Fibroblast of skin of abdomen (primary cell): ENCODE results near the gene NTSR2.

Source experiments
- DNase-seq: peaks from one replicate; pipeline ENCODE4 v3.0.0-alpha.2; 2013

Gene NTSR2

GRCh38 chr2:11657195-11657594 lies 12.8 kb downstream of the NTSR2 start:
- no peak for DNase-seq

GRCh38 chr2:11656671-11657101 lies 13.3 kb downstream of the NTSR2 start:
- no peak for DNase-seq

GRCh38 chr2:11656252-11656651 lies 13.7 kb downstream of the NTSR2 start:
- DNase-seq: no peak

- no peak for DNase-seq
These were observed 14.5 kb downstream of the NTSR2 start for GRCh38 chr2:11655495-11655894.

GRCh38 chr2:11652553-11652952 lies 17.4 kb downstream of the NTSR2 start:
- DNase-seq: no peak

GRCh38 chr2:11651856-11652548 lies 18.0 kb downstream of the NTSR2 start:
- DNase-seq: no peak

GRCh38 chr2:11649093-11649492 lies 20.9 kb downstream of the NTSR2 start:
- no peak for DNase-seq

GRCh38 chr2:11647834-11648600 lies 22.0 kb downstream of the NTSR2 start:
- no peak for DNase-seq

- no peak for DNase-seq
These were observed 23.5 kb downstream of the NTSR2 start for GRCh38 chr2:11646530-11646929.

GRCh38 chr2:11644293-11644692 lies 25.7 kb downstream of the NTSR2 start:
- no peak for DNase-seq

- DNase-seq: no peak
These were observed 27.0 kb downstream of the NTSR2 start for GRCh38 chr2:11642972-11643371.

- no peak for DNase-seq
These were observed 29.9 kb downstream of the NTSR2 start for GRCh38 chr2:11640132-11640531.

GRCh38 chr2:11639503-11639902 lies 30.5 kb downstream of the NTSR2 start:
- no peak for DNase-seq

GRCh38 chr2:11637546-11637945 lies 32.4 kb downstream of the NTSR2 start:
- DNase-seq: no peak

- no peak for DNase-seq
These were observed 33.3 kb downstream of the NTSR2 start for GRCh38 chr2:11636593-11637295.

GRCh38 chr2:11635141-11635540 lies 34.9 kb downstream of the NTSR2 start:
- DNase-seq: no peak

GRCh38 chr2:11634584-11634983 lies 35.4 kb downstream of the NTSR2 start:
- no peak for DNase-seq

GRCh38 chr2:11633923-11634478 lies 36.0 kb downstream of the NTSR2 start:
- DNase-seq: no peak

- no peak for DNase-seq
These were observed 38.5 kb downstream of the NTSR2 start for GRCh38 chr2:11631462-11631861.

GRCh38 chr2:11630855-11631254 lies 39.1 kb downstream of the NTSR2 start:
- no peak for DNase-seq

- DNase-seq: no peak
These were observed 40.1 kb downstream of the NTSR2 start for GRCh38 chr2:11629851-11630250.

- DNase-seq: no peak
These were observed 40.8 kb downstream of the NTSR2 start for GRCh38 chr2:11629215-11629614.

- DNase-seq: no peak
These were observed 41.3 kb downstream of the NTSR2 start for GRCh38 chr2:11628675-11629074.
